Fibroblast of lung (primary cell): Measurements from ENCODE around the gene PACRG. TPM values are rescaled to one million over a fixed set of nuclear protein-coding genes. Genes with fewer than 3 reads are reported as not detected.
A peak's percentile ranks its signal among the peaks of the same experiment; 100 is the strongest.
"Not testable (repeated sequence)": the region's sequence is repeated elsewhere in the genome, so short reads cannot be mapped to it uniquely, and the experiment has no call there.

Source experiments
- DNase-seq, 2 donors: peaks; one replicate each; pipeline versions ENCODE4 v3.0.0 to v3.0.0-alpha.2; 2010; ENCODE audit warnings: low read depth in 2 of 2
- H2AFZ ChIP-seq: 2 replicates; pipeline ENCODE4 v1.5.1; 2012; ENCODE audit warnings: low read length, control low read depth, inconsistent platforms
- H3K27ac ChIP-seq: 2 replicates; pipeline ENCODE4 v1.5.1; 2011; ENCODE audit warnings: low read length, control low read depth; ENCODE audit not compliant: insufficient read depth
- H3K27me3 ChIP-seq: 2 replicates; pipeline ENCODE4 v1.5.1; 2011; ENCODE audit warnings: mild to moderate bottlenecking, low read length; ENCODE audit not compliant: control insufficient read depth, insufficient read depth
- H3K36me3 ChIP-seq: 2 replicates; pipeline ENCODE4 v1.5.1; 2011; ENCODE audit warnings: low read length; ENCODE audit not compliant: control insufficient read depth, insufficient read depth
- H3K4me1 ChIP-seq: 2 replicates; pipeline ENCODE4 v1.5.1; 2011; ENCODE audit warnings: low read length; ENCODE audit not compliant: control insufficient read depth, insufficient read depth; ENCODE audit errors: extremely low read depth
- H3K4me2 ChIP-seq: 2 replicates; pipeline ENCODE4 v1.5.1; 2011; ENCODE audit warnings: low read length, control low read depth; ENCODE audit not compliant: insufficient read depth; ENCODE audit errors: extremely low read depth
- H3K4me3 ChIP-seq, 4 experiments: fragments of 200-600 bp in 1 of 4; sonication (generic) in 1 of 4; replicated peaks in 1 of 4; 2 replicates each; pipeline ENCODE4 v1.5.1; 2011 to 2016; ENCODE audit warnings: low read length in 4 of 4, low read depth in 3 of 4, mild to moderate bottlenecking in 3 of 4, control low read depth in 2 of 4, inconsistent platforms in 1 of 4, mixed read lengths in 1 of 4; ENCODE audit not compliant: insufficient read depth in 1 of 4; ENCODE audit errors: control extremely low read depth in 1 of 4
- H3K79me2 ChIP-seq: 2 replicates; pipeline ENCODE4 v1.5.1; 2012; ENCODE audit warnings: mild to moderate bottlenecking, low read length, inconsistent platforms; ENCODE audit not compliant: control insufficient read depth, insufficient read depth
- H3K9ac ChIP-seq: 2 replicates; pipeline ENCODE4 v1.5.1; 2011; ENCODE audit warnings: mild to moderate bottlenecking, low read length, control low read depth; ENCODE audit not compliant: insufficient read depth
- H3K9me3 ChIP-seq: 2 replicates; pipeline ENCODE4 v1.5.1; 2012; ENCODE audit warnings: low read depth, low read length; ENCODE audit not compliant: control insufficient read depth, insufficient read depth
- H4K20me1 ChIP-seq: 2 replicates; pipeline ENCODE4 v1.5.1; 2011; ENCODE audit warnings: low read length; ENCODE audit not compliant: control insufficient read depth, insufficient read depth; ENCODE audit errors: extremely low read depth
- EZH2 ChIP-seq: IDR thresholded peaks from 2 replicates; pipeline ENCODE4 v1.5.1; 2012; ENCODE audit warnings: low read length, control low read depth, mild to moderate bottlenecking; ENCODE audit errors: missing control alignments
- polyA minus RNA-seq: library from RNA; depleted of rRNA, polyadenylated mRNA; stranded (reverse); fragments of >200 nt; gene quantifications from 2 replicates; pipeline ENCODE4 v1.2.3, GENCODE V29; 2011; ENCODE audit warnings: low replicate concordance
- polyA plus RNA-seq, 2 donors: library from polyadenylated mRNA; depleted of rRNA in 1 of 2; stranded (reverse) in 1 of 2; unstranded in 1 of 2; fragments of >200 nt; gene quantifications; 2 replicates each; pipeline ENCODE4 v1.2.1, GENCODE V29; 2011 to 2012; ENCODE audit warnings: missing spikeins in 1 of 2
- total RNA-seq: library from RNA; depleted of rRNA; stranded (reverse); fragments of >200 nt; gene quantifications from 2 replicates; pipeline ENCODE4 v1.2.1, GENCODE V29; 2014
- TF ChIP-seq, protein P1 (sequence below), 2 donors: IDR thresholded peaks in 1 of 2; conservative IDR thresholded peaks in 1 of 2; 1 replicate in 1 of 2; 2 replicates in 1 of 2; pipeline ENCODE4 v1.5.1; 2011 to 2012; ENCODE audit warnings: low read length in 2 of 2, control low read depth in 1 of 2, inconsistent platforms in 1 of 2, low read depth in 1 of 2, mild to moderate bottlenecking in 1 of 2

The PACRG gene
- 0.26 and 0.66 TPM in 2 replicates for total RNA-seq
- polyA plus RNA-seq: 0.30 and 0.77 TPM in 2 replicates
- polyA plus RNA-seq (2012): 0.20 TPM in 1 of 2 replicates, not detected in the other
- not detected in 2 replicates for polyA minus RNA-seq

DNA sequence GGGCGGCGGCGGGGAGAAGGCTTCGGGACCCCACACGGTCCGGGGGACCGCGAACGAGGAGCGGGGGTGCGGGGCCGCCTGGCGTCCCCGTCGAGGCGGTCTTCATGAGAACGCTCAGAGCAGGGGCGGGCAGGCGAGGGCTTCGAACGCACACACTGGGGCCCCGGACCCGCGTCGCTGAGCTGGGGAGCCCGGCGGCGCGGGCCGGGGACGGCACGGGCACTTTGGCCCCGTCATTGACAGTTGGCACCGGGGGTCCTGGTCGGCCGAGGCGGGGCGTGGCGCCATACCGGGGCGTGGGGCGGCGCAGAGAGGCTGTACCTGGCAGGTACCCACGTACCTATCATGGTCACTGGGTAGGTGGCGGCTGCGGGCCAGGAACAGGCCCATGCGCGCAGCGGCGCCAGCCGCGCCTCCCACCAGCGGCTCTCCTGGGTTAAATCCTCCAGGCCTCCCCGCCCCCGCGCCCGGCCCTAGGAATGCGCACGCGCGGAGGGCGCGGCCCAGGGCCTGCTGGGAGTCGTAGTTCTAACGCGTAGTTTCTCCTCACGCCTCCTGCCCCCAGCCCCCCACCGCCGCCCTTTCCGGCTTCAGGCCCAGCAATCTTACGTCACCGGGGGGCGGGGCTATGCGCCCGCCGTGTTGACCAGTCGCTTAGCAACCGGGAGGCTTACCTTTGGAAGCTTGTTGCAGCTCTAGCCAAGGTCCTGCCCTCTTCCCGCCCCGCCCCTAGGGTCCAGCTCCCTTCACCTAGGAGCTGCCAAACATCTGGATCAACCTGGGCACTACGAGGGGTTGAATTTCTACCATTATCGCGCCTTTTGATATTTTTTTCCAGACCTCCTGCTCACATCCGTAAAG lies at the start of gene PACRG, which contains the start of gene PRKN:
PACRG (plus strand) TSS at position 653 of the 861 bp plus-strand sequence.
PRKN (minus strand) TSS at position 445 of the 861 bp plus-strand sequence.
- DNase-seq: peak; percentile 96 to 97
- H2AFZ ChIP-seq: peak within 1 kb of the TSS; percentile 85
- peaks cover 2% of the 10 kb centered on the region for H3K4me1 ChIP-seq
- H3K9me3 ChIP-seq: no peaks in the 10 kb centered on the region
- H3K36me3 ChIP-seq: no peaks in the 10 kb centered on the region
- H3K4me3 ChIP-seq: peak within 1 kb of the TSS; percentile 57 to 84 (median 73)
- H3K27me3 ChIP-seq: no peaks in the 10 kb centered on the region
- no peaks in the 10 kb centered on the region for H4K20me1 ChIP-seq
- peak within 1 kb of the TSS; percentile 79 for H3K9ac ChIP-seq
- peak within 1 kb of the TSS; percentile 91 for H3K4me2 ChIP-seq
- peak within 1 kb of the TSS; percentile 62 for H3K27ac ChIP-seq
- TF ChIP-seq EZH2: no peak
- TF ChIP-seq, protein P1, sequence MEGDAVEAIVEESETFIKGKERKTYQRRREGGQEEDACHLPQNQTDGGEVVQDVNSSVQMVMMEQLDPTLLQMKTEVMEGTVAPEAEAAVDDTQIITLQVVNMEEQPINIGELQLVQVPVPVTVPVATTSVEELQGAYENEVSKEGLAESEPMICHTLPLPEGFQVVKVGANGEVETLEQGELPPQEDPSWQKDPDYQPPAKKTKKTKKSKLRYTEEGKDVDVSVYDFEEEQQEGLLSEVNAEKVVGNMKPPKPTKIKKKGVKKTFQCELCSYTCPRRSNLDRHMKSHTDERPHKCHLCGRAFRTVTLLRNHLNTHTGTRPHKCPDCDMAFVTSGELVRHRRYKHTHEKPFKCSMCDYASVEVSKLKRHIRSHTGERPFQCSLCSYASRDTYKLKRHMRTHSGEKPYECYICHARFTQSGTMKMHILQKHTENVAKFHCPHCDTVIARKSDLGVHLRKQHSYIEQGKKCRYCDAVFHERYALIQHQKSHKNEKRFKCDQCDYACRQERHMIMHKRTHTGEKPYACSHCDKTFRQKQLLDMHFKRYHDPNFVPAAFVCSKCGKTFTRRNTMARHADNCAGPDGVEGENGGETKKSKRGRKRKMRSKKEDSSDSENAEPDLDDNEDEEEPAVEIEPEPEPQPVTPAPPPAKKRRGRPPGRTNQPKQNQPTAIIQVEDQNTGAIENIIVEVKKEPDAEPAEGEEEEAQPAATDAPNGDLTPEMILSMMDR (conservative IDR thresholded peaks at IDR 0.05 in 1 of 2, IDR thresholded peaks at IDR 0.05 in 1 of 2; ENCODE audit: low read depth in 1 of 2, low read length in 2 of 2): no peak
- H3K79me2 ChIP-seq: no peaks in the 10 kb centered on the region

DNA sequence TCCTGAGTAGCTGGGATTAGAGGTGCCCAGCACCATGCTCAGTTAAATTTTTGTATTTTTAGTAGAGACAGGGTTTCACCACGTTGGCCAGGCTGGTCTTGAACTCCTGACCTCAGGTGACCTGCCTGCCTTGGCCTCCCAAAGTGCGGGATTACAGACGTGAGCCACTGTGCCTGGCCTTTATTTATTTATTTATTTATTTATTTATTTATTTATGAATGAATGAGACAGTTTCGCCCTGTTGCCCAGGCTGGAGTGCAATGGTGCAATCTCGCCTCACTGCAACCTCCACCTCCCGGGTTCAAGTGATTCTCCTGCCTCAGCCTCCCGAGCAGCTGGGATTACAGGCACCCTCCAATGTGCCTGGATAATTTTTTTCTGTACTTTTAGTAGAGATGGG lies 48.9 kb upstream of the PACRG start:
- not testable (repeated sequence) for H3K27me3 ChIP-seq, H4K20me1 ChIP-seq, H3K4me2 ChIP-seq, H3K79me2 ChIP-seq, H3K27ac ChIP-seq, DNase-seq, H2AFZ ChIP-seq, H3K4me1 ChIP-seq, H3K36me3 ChIP-seq, H3K4me3 ChIP-seq, H3K9ac ChIP-seq, H3K9me3 ChIP-seq

DNA sequence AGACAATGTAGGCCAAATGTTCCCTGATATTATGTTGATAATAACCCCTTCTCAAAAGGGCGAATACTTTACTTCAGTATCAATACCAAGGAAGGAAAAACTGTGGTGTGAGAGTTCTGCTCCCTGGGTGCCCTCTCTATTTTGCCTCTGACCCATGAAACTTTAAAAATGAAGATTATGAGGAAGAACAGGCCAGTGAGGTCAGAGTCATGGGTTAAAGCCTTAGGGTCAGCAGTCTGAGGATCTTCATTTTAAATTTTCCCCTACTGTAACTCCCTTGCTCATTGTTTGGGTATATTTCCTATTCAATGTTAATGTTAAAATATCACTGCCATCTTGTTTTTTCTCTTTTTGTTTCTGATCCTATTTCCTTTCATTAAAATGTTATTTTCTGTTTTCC lies 48.1 kb upstream of the PACRG start:
- H3K36me3 ChIP-seq: no peaks in the 10 kb centered on the region
- no peak overlapping the region for H2AFZ ChIP-seq
- no peak overlapping the region for H3K27ac ChIP-seq
- H3K27me3 ChIP-seq: no peaks in the 10 kb centered on the region
- DNase-seq: no peak
- H4K20me1 ChIP-seq: no peaks in the 10 kb centered on the region
- H3K4me1 ChIP-seq: no peaks in the 10 kb centered on the region
- no peaks in the 10 kb centered on the region for H3K9me3 ChIP-seq
- H3K4me2 ChIP-seq: no peak overlapping the region
- no peak overlapping the region for H3K9ac ChIP-seq
- H3K4me3 ChIP-seq: no peak overlapping the region
- TF ChIP-seq, protein P1 (conservative IDR thresholded peaks at IDR 0.05 in 1 of 2, IDR thresholded peaks at IDR 0.05 in 1 of 2; ENCODE audit: low read depth in 1 of 2, low read length in 2 of 2): no peak
- TF ChIP-seq EZH2: no peak
- no peaks in the 10 kb centered on the region for H3K79me2 ChIP-seq
